Ovary (tissue), 9 donors: Measurements from ENCODE around the gene ZPR1. TPM values are rescaled to one million over a fixed set of nuclear protein-coding genes. Genes with fewer than 3 reads are reported as not detected.

Source experiments
- DNase-seq, 5 donors: peaks; one replicate each; pipeline ENCODE4 v3.0.0-alpha.2; 2019 to 2020
- H3K27ac ChIP-seq, 2 donors: fragments of 200-600 bp; one replicate each; pipeline versions ENCODE4 v1.5.1 to v1.8.0; 2019 to 2022
- H3K27me3 ChIP-seq: fragments of 200-600 bp; one replicate; pipeline ENCODE4 v1.8.0; 2022
- H3K36me3 ChIP-seq: fragments of 200-600 bp; sonication (generic); one replicate; pipeline ENCODE4 v1.5.1; 2019
- H3K4me1 ChIP-seq: one replicate; pipeline ENCODE4 v1.8.1; 2013; ENCODE audit warnings: mild to moderate bottlenecking, moderate library complexity; ENCODE audit not compliant: insufficient read depth
- H3K4me3 ChIP-seq: fragments of 200-600 bp; sonication (generic); one replicate; pipeline ENCODE4 v1.5.1; 2017
- H3K9me3 ChIP-seq, 2 donors: fragments of 200-600 bp in 1 of 2; sonication (generic) in 1 of 2; one replicate each; pipeline versions ENCODE4 v1.5.1 to v1.8.1; 2013 to 2019; ENCODE audit warnings: mild to moderate bottlenecking in 1 of 2, moderate library complexity in 1 of 2
- CTCF ChIP-seq, 3 donors: fragments of 450-650 bp in 2 of 3; fragments of 200-600 bp in 1 of 3; IDR thresholded peaks; one replicate each; pipeline versions ENCODE4 v1.5.1 to v1.8.0; 2016 to 2022; ENCODE audit warnings: antibody characterized with exemption in 3 of 3, mild to moderate bottlenecking in 1 of 3
- EP300 ChIP-seq: sonication (generic); formaldehyde crosslinking; IDR thresholded peaks from one replicate; pipeline ENCODE4 v1.6.1; 2017; ENCODE audit warnings: antibody characterized with exemption
- POLR2A ChIP-seq: fragments of 450-650 bp; IDR thresholded peaks from one replicate; pipeline ENCODE4 v1.6.1; 2017; ENCODE audit warnings: antibody characterized with exemption, mild to moderate bottlenecking, moderate library complexity
- WGBS, 3 donors: extraction: QIAGEN DNeasy Blood & Tissue Kit in 1 of 3; methylation state at CpG; one replicate each; pipeline versions ENCODE4 v1.1.5 to v1.1.7; 2013 to 2017; 5-methylcytosine and 5-hydroxymethylcytosine counted together
- intact Hi-C, 4 donors: fragments of 100-400 bp; cut with DNase I; formaldehyde crosslinking; loops; one replicate each; pipeline versions ENCODE4 v1.11.0 to v1.15.1; 2022 to 2023
- polyA plus RNA-seq, 2 donors: library from polyadenylated mRNA; stranded (reverse); fragments of 200-250 nt in 1 of 2; fragments of 350-450 nt in 1 of 2; fragmentation: Illumina TruSeq in 1 of 2; extraction: RNeasy Lipid Tissue Mini Kit (QIAGEN cat#74804) in 1 of 2; gene quantifications; one replicate each; pipeline ENCODE4 v1.2.3, GENCODE V29; 2013 to 2014
- total RNA-seq, 7 donors: library from RNA; depleted of rRNA in 2 of 7; stranded (reverse); fragments of >200 nt in 2 of 7; fragmentation: NEBNext Ultra II Directional in 3 of 7; extraction: Animal tissue kit (Norgen Biotek cat#: 25700) in 3 of 7; gene quantifications; one replicate each; pipeline versions ENCODE4 v1.1.0 to v1.2.4, GENCODE V29; 2016 to 2023
- donor health status: DM: no; HTN: no; CAD: no; lungs with moderate emphysema.
- donor health status: DM: no; HTN: no; CAD: no.
- donor health status: Bipolar disorder and iron deficiency.
- donor health status: DM: yes; HTN: yes; CAD: no.
- donor health status: DM: no; HTN: no; CAD: no.
- donor health status: DM: yes; HTN: yes; CAD: no.

Gene ZPR1
- total and polyA plus RNA-seq, 9 donors, result 12.0 to 68.7 (median 37.0) TPM

DNA sequence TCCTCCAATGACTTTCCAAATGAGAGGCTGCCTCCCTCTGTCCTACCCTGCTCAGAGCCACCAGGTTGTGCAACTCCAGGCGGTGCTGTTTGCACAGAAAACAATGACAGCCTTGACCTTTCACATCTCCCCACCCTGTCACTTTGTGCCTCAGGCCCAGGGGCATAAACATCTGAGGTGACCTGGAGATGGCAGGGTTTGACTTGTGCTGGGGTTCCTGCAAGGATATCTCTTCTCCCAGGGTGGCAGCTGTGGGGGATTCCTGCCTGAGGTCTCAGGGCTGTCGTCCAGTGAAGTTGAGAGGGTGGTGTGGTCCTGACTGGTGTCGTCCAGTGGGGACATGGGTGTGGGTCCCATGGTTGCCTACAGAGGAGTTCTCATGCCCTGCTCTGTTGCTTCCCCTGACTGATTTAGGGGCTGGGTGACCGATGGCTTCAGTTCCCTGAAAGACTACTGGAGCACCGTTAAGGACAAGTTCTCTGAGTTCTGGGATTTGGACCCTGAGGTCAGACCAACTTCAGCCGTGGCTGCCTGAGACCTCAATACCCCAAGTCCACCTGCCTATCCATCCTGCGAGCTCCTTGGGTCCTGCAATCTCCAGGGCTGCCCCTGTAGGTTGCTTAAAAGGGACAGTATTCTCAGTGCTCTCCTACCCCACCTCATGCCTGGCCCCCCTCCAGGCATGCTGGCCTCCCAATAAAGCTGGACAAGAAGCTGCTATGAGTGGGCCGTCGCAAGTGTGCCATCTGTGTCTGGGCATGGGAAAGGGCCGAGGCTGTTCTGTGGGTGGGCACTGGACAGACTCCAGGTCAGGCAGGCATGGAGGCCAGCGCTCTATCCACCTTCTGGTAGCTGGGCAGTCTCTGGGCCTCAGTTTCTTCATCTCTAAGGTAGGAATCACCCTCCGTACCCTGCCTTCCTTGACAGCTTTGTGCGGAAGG, 44.8 kb upstream of the ZPR1 start:
- no peak for DNase-seq
- Histone ChIP-seq H3K27me3 (no peaks in the 10 kb centered on the region), H3K4me3 (no peak overlapping the region), H3K4me1 (peaks cover 27% of the 10 kb centered on the region), H3K36me3 (no peaks in the 10 kb centered on the region), H3K27ac (no peak overlapping the region), H3K9me3 (no peaks in the 10 kb centered on the region)
- WGBS, 3 donors, result 78 to 83% (median 83%) methylated on average over 12 to 13 of the region's 13 CpGs
- intact Hi-C loops, result loop anchor here in 1 of 4 donors (5.0 kb wide), 1 partner anchor 40 kb away; the partner anchor contains the start of gene APOA5
- no peak for TF ChIP-seq POLR2A
- no peak for TF ChIP-seq EP300
- TF ChIP-seq CTCF (IDR thresholded peaks at IDR 0.05), result no peak

DNA sequence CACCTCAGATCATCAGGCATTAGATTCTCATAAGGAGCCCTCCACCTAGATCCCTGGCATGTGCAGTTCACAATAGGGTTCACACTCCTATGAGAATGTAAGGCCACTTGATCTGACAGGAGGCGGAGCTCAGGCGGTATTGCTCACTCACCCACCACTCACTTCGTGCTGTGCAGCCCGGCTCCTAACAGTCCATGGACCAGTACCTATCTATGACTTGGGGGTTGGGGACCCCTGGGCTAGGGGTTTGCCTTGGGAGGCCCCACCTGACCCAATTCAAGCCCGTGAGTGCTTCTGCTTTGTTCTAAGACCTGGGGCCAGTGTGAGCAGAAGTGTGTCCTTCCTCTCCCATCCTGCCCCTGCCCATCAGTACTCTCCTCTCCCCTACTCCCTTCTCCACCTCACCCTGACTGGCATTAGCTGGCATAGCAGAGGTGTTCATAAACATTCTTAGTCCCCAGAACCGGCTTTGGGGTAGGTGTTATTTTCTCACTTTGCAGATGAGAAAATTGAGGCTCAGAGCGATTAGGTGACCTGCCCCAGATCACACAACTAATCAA, 44.0 kb upstream of the ZPR1 start:
- H3K27me3 ChIP-seq, result no peaks in the 10 kb centered on the region
- no peaks in the 10 kb centered on the region for H3K36me3 ChIP-seq
- peaks cover 20% of the 10 kb centered on the region for H3K4me1 ChIP-seq
- H3K9me3 ChIP-seq, result no peaks in the 10 kb centered on the region
- H3K4me3 ChIP-seq, result no peak overlapping the region
- DNase-seq, result no peak
- H3K27ac ChIP-seq, result no peak overlapping the region
- intact Hi-C loops, result loop anchor here in 1 of 4 donors (5.0 kb wide), 1 partner anchor 40 kb away; the partner anchor contains the start of gene APOA5
- 91 to 97% (median 96%) methylated on average over 7 of the region's 7 CpGs for WGBS, 3 donors
- TF ChIP-seq POLR2A (no peak), CTCF (IDR thresholded peaks at IDR 0.05) (no peak), EP300 (no peak)

DNA sequence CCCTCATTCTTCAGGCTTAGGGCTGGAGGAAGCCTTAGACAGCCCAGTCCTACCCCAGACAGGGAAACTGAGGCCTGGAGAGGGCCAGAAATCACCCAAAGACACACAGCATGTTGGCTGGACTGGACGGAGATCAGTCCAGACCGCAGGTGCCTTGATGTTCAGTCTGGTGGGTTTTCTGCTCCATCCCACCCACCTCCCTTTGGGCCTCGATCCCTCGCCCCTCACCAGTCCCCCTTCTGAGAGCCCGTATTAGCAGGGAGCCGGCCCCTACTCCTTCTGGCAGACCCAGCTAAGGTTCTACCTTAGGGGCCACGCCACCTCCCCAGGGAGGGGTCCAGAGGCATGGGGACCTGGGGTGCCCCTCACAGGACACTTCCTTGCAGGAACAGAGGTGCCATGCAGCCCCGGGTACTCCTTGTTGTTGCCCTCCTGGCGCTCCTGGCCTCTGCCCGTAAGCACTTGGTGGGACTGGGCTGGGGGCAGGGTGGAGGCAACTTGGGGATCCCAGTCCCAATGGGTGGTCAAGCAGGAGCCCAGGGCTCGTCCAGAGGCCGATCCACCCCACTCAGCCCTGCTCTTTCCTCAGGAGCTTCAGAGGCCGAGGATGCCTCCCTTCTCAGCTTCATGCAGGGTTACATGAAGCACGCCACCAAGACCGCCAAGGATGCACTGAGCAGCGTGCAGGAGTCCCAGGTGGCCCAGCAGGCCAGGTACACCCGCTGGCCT, 42.5 kb upstream of the ZPR1 start:
- DNase-seq, result no peak
- TF ChIP-seq CTCF (IDR thresholded peaks at IDR 0.05), result no peak
- TF ChIP-seq POLR2A, result no peak
- Histone ChIP-seq H3K9me3 (no peaks in the 10 kb centered on the region), H3K4me1 (peaks cover 11% of the 10 kb centered on the region), H3K27ac (no peak overlapping the region), H3K27me3 (no peaks in the 10 kb centered on the region), H3K36me3 (no peaks in the 10 kb centered on the region), H3K4me3 (no peak overlapping the region)
- whole genome bisulfite sequencing, 3 donors, result 95 to 99% (median 97%) methylated on average over 14 to 17 of the region's 17 CpGs
- intact Hi-C loops, result loop anchor here in 1 of 4 donors (5.0 kb wide), 1 partner anchor 38 kb away; the partner anchor contains the start of gene APOA5

DNA sequence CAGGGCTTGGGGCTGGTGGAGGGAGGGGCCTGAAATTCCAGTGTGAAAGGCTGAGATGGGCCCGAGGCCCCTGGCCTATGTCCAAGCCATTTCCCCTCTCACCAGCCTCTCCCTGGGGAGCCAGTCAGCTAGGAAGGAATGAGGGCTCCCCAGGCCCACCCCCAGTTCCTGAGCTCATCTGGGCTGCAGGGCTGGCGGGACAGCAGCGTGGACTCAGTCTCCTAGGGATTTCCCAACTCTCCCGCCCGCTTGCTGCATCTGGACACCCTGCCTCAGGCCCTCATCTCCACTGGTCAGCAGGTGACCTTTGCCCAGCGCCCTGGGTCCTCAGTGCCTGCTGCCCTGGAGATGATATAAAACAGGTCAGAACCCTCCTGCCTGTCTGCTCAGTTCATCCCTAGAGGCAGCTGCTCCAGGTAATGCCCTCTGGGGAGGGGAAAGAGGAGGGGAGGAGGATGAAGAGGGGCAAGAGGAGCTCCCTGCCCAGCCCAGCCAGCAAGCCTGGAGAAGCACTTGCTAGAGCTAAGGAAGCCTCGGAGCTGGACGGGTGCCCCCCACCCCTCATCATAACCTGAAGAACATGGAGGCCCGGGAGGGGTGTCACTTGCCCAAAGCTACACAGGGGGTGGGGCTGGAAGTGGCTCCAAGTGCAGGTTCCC, 41.8 kb upstream of the ZPR1 start, which contains the start of gene APOC3:
Gene APOC3 (plus strand): TSS at position 383 of the 659 bp plus-strand sequence. CDS start 676 bp downstream, outside the sequence.
- WGBS, 3 donors, result 66 to 76% (median 69%) methylated on average over 9 of the region's 9 CpGs
- TF ChIP-seq EP300 (no peak), POLR2A (no peak), CTCF (IDR thresholded peaks at IDR 0.05) (no peak)
- DNase-seq, result peak in 2 of 5 donors; percentile 37 to 52

More for the DNA sequence above, 41.8 kb upstream of the ZPR1 start, which contains the start of gene APOC3:
- Histone ChIP-seq H3K27me3 (no peaks in the 10 kb centered on the region), H3K27ac (peak within 1 kb of the TSS; percentile 14 to 37), H3K4me3 (no peak within 1 kb of the TSS), H3K9me3 (no peaks in the 10 kb centered on the region), H3K36me3 (no peaks in the 10 kb centered on the region), H3K4me1 (peaks cover 6% of the 10 kb centered on the region)
- intact Hi-C loops, result loop anchor here in 1 of 4 donors (5.0 kb wide), 1 partner anchor 37 kb away; the partner anchor contains the start of gene APOA5
